Measurements from ENCODE around the gene PDLIM1.

GRCh38 chr10:95304463-95304862 lies 13.7 kb upstream of the PDLIM1 start:
- TF ChIP-seq ZNF70 (CRISPR knock-in tag; IDR thresholded peaks at IDR 0.05): no peak
- no peak for TF ChIP-seq ZFP3 (CRISPR knock-in tag; IDR thresholded peaks at IDR 0.05)
- no peak for TF ChIP-seq PATZ1 (CRISPR knock-in tag; IDR thresholded peaks at IDR 0.05; ENCODE audit: borderline replicate concordance)
- TF ChIP-seq TSHZ2 (CRISPR knock-in tag; IDR thresholded peaks at IDR 0.05): no peak
- no peak for TF ChIP-seq ZFP30 (CRISPR knock-in tag; IDR thresholded peaks at IDR 0.05)
- TF ChIP-seq CREB5 (CRISPR knock-in tag; IDR thresholded peaks at IDR 0.05; ENCODE audit: low read depth): no peak
- no peak for TF ChIP-seq ESRRG (CRISPR knock-in tag; IDR thresholded peaks at IDR 0.05)
